ENCODE results near the gene MGAT5B.
"Not testable (repeated sequence)": the region's sequence is repeated elsewhere in the genome, so short reads cannot be mapped to it uniquely, and the experiment has no call there.

MGAT5B gene

DNA sequence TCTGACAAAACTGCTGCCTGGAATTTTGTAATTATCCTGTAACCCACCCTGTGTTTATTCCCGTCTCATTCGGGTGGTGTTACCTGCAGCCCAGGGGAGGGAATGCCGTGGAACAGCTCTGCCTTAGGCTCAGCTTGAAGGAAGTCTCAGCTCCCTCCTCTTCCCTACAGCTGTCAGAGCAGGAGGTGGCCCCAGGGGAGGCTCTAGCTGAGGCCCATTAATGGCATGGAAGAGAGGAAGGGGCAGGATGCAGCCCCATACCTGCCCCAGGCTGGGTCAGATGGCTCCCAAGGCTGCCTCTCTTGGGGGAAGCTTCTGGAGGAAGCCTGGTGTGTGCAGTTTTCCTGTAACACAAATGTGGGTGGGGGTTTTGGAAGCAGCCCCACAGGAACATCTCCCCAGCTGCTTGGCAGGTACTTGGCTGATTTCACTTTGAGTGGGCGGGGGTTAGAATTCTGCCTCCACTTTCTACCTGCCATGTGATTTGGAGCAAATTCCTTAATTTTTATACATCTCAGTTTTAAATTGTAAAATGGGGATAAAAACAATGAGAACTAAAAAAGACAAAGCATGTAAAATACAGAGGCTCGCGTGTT is 103.9 kb downstream of the MGAT5B start:
- no peak for DNase-seq (ENCODE audit: insufficient read length, low spot score)
- no peak for FAIRE-seq
- TF ChIP-seq SPI1 (IDR thresholded peaks at IDR 0.05; ENCODE audit: low read depth, low read length) (no peak), POLR2A (IDR thresholded peaks at IDR 0.05; ENCODE audit: low read depth, low read length) (no peak), POU2F2 (IDR thresholded peaks at IDR 0.05; ENCODE audit: low read depth, low read length) (no peak), PAX5 (IDR thresholded peaks at IDR 0.05; ENCODE audit: insufficient read depth, low read length, severe bottlenecking) (no peak), TAF1 (IDR thresholded peaks at IDR 0.05; ENCODE audit: low read depth, low read length) (no peak), POLR2AphosphoS5 (IDR thresholded peaks at IDR 0.05; ENCODE audit: low read depth, low read length) (no peak)

DNA sequence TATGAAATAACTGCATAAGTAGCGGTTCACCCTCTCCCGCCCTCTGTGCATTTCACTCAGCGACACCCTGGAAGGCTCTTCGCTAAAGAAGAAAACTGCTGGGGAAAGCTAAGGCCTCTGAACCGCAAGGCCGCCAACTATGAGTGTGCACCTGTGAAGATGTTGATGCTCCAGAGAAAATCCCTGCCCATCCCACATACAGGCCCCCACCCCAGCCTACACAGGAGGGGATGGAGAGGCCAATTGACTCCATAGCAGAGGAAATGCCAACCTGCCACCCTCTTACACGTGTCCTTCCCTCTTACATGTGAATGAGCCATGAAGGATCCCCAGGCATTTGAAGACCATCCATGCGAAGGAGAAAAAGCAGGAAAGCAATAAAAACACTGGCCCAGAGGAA is 104.8 kb downstream of the MGAT5B start:
- TF ChIP-seq POLR2A (IDR thresholded peaks at IDR 0.05; ENCODE audit: low read depth, low read length) (no peak), POU2F2 (IDR thresholded peaks at IDR 0.05; ENCODE audit: low read depth, low read length) (no peak), POLR2AphosphoS5 (IDR thresholded peaks at IDR 0.05; ENCODE audit: low read depth, low read length) (no peak), SPI1 (IDR thresholded peaks at IDR 0.05; ENCODE audit: low read depth, low read length) (no peak), TAF1 (IDR thresholded peaks at IDR 0.05; ENCODE audit: low read depth, low read length) (no peak), PAX5 (IDR thresholded peaks at IDR 0.05; ENCODE audit: insufficient read depth, low read length, severe bottlenecking) (no peak)
- DNase-seq (ENCODE audit: insufficient read length, low spot score) (no peak), FAIRE-seq (no peak)

DNA sequence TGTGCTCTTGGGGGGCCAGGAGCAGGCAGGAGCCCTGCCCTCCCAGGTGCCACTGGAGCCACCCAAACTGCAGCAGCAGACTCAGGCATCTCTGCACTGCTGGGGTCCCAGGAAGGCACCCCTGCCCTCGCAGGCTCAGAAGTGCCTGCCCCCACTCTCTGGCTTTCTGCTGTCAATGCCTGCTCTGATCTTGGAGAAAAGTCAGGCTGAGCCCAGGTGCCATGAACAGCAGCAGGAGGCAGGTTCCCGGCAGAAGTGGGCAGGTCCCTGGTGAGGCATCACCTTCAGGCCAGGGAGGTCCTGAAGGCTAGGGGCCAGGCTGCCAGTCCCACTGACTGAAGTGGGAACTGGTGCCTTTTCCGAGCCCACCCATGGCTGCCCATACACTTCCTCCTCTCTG is 106.5 kb downstream of the MGAT5B start:
- DNase-seq (ENCODE audit: insufficient read length, low spot score) (no peak), FAIRE-seq (no peak)
- no peak for TF ChIP-seq TAF1 (IDR thresholded peaks at IDR 0.05; ENCODE audit: low read depth, low read length)
- TF ChIP-seq SPI1 (IDR thresholded peaks at IDR 0.05; ENCODE audit: low read depth, low read length) = no peak
- TF ChIP-seq POLR2A (IDR thresholded peaks at IDR 0.05; ENCODE audit: low read depth, low read length) = no peak
- TF ChIP-seq POU2F2 (IDR thresholded peaks at IDR 0.05; ENCODE audit: low read depth, low read length) = no peak
- TF ChIP-seq POLR2AphosphoS5 (IDR thresholded peaks at IDR 0.05; ENCODE audit: low read depth, low read length) = no peak
- no peak for TF ChIP-seq PAX5 (IDR thresholded peaks at IDR 0.05; ENCODE audit: insufficient read depth, low read length, severe bottlenecking)

DNA sequence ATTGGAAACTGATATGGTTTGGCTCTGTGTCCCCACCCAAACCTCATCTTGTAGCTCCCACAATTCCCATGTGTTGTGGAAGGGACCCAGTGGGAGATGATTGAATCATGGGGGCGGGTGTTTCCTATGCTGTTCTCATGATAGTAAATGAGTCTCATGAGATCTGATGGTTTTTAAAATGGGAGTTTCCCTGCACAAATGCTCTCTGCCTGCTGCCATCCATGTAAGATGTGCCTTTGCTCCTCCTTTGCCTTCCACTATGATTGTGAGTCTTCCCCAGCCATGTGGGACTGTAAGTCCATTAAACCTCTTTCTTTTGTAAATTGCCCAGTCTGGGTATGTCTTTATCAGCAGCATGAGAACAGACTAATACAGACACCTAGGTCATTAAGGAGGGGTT is 109.8 kb downstream of the MGAT5B start:
- FAIRE-seq; DNase-seq (ENCODE audit: insufficient read length, low spot score): not testable (repeated sequence)

DNA sequence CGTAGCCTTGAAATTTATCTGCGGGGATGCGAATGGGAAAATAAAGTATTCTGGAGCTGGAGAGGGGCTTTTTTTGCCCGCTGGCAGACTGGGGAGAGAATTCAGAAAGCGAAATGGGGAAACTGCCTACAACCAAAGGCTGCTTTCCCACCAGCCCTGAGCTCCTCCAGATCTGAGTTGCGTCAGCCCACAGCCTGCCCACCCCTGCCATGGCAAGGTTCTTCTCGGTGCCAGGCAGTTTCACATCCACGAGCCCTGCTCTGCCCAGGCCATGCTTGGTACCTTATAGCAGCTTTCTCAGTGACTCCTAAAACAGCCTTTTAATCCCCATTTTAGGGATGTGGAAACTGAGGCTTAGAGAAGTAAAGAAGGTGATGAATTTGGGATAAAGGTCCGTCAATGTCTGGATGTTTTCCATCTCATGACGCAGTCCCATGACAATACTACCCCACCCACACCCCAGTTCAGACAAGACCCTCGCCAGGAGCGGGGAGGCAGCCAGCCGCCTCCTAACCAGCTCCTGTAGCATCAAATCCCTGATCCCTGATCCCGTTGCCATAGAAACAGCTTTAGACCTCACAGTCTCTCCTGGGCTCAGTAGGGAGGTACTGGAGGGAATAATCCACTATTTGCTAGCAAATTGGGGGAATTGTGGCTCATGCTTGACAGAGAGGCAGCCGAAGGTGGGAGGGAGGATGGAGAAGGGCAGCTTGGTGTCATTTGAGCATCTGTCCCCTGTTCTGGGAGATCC is 113.5 kb downstream of the MGAT5B start:
- DNase-seq (ENCODE audit: insufficient read length, low spot score) (no peak), FAIRE-seq (no peak)
- no peak for TF ChIP-seq POLR2AphosphoS5 (IDR thresholded peaks at IDR 0.05; ENCODE audit: low read depth, low read length)
- no peak for TF ChIP-seq SPI1 (IDR thresholded peaks at IDR 0.05; ENCODE audit: low read depth, low read length)
- TF ChIP-seq PAX5 (IDR thresholded peaks at IDR 0.05; ENCODE audit: insufficient read depth, low read length, severe bottlenecking) = no peak
- no peak for TF ChIP-seq TAF1 (IDR thresholded peaks at IDR 0.05; ENCODE audit: low read depth, low read length)
- TF ChIP-seq POLR2A (IDR thresholded peaks at IDR 0.05; ENCODE audit: low read depth, low read length) = no peak
- TF ChIP-seq POU2F2 (IDR thresholded peaks at IDR 0.05; ENCODE audit: low read depth, low read length) = no peak

DNA sequence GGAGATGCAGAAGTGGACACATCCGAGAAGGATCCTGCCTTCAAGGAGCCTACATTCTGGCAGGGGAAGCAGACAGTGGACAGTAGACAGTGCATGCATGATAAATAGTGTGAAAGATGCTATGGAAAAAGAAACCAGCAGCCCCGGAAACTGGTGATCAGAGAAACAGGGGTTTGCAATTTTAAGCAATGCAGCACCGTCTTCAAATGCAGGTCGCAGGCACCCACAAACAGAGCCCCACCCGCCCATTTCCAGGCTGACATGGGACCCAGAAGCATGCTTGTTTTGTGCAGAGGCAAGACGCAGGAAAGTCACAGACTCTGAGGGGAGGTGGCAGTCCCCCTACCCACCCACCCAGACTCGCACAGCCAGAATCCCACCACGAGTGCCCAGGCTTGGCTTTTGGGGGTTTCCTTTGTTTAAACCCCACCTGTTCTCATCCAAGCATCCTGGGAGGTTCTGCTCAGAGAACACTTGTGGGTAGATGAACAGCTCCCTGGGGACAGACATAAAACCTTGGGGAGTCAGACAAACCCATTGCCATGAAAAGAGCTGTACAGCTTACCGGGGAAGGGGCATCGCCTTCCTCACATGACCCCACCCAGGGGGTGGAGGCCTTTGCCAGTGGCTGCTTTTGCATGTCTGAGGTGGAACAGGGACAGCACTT is 114.3 kb downstream of the MGAT5B start:
- TF ChIP-seq TAF1 (IDR thresholded peaks at IDR 0.05; ENCODE audit: low read depth, low read length) (no peak), SPI1 (IDR thresholded peaks at IDR 0.05; ENCODE audit: low read depth, low read length) (no peak), POLR2A (IDR thresholded peaks at IDR 0.05; ENCODE audit: low read depth, low read length) (no peak), PAX5 (IDR thresholded peaks at IDR 0.05; ENCODE audit: insufficient read depth, low read length, severe bottlenecking) (no peak), POU2F2 (IDR thresholded peaks at IDR 0.05; ENCODE audit: low read depth, low read length) (no peak), POLR2AphosphoS5 (IDR thresholded peaks at IDR 0.05; ENCODE audit: low read depth, low read length) (no peak)
- FAIRE-seq = no peak

DNA sequence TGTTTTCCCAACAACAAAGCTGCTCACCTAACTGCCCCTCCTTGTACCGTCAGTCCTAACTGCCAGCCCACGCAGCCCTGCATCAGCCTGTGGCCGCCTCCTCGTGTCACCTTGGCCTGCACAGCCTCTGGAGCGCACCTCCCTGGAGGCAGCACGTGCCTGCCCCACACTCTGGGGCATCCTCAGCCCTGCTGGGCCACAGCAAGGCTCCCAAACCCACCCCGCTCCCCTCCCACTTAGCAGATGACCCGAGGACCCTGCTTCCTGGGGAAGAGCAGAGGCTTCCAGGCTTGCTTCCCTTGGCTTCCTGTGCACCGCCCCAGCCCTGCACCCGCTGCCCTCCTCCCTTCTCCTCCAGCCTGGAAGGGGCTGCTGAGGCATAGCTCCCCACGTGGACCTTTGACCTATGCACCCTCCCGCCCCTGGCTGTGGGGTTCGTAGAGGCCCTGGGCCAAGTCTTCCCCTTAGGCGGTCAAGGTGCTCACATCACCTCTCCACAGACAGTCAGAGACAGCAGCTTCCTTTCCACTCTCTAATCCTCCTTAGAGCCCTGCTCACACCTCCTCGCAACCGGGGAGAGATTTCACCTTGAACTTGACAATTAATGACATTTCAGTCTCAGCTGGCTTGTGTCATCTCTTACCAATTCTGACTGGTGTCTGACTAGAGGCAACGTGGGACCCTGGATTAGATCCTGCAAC is 115.0 kb downstream of the MGAT5B start:
- TF ChIP-seq SPI1 (IDR thresholded peaks at IDR 0.05; ENCODE audit: low read depth, low read length) (no peak), TAF1 (IDR thresholded peaks at IDR 0.05; ENCODE audit: low read depth, low read length) (no peak), PAX5 (IDR thresholded peaks at IDR 0.05; ENCODE audit: insufficient read depth, low read length, severe bottlenecking) (no peak), POU2F2 (IDR thresholded peaks at IDR 0.05; ENCODE audit: low read depth, low read length) (no peak), POLR2A (IDR thresholded peaks at IDR 0.05; ENCODE audit: low read depth, low read length) (no peak), POLR2AphosphoS5 (IDR thresholded peaks at IDR 0.05; ENCODE audit: low read depth, low read length) (no peak)
- peak; percentile 38 for FAIRE-seq
- no peak for DNase-seq (ENCODE audit: insufficient read length, low spot score)

More for the DNA sequence above, 114.3 kb downstream of the MGAT5B start:
- no peak for DNase-seq (ENCODE audit: insufficient read length, low spot score)

DNA sequence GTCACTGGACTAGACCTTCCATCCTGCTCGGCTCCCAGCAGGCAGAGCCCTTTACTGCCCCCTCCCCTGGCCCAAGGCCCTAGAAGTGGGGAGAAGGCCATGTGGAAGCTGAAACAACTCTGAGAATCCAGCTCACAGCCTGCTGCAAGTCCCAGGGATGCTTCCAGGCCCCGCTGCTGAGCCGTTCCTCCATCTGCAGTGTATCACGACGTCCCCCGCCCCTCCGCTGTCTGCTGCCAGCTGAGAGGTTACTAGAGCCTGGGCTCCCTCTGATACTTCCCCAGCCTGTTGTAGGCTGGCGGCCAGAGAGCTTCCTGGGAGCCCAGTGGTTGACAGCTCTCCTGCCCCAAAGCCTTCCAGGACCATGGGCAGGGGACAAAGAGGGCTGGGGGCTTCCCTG is 118.2 kb downstream of the MGAT5B start:
- TF ChIP-seq PAX5 (IDR thresholded peaks at IDR 0.05; ENCODE audit: insufficient read depth, low read length, severe bottlenecking) (no peak), POLR2A (IDR thresholded peaks at IDR 0.05; ENCODE audit: low read depth, low read length) (no peak), POLR2AphosphoS5 (IDR thresholded peaks at IDR 0.05; ENCODE audit: low read depth, low read length) (no peak), SPI1 (IDR thresholded peaks at IDR 0.05; ENCODE audit: low read depth, low read length) (no peak)
- DNase-seq (ENCODE audit: insufficient read length, low spot score) (no peak), FAIRE-seq (no peak)

DNA sequence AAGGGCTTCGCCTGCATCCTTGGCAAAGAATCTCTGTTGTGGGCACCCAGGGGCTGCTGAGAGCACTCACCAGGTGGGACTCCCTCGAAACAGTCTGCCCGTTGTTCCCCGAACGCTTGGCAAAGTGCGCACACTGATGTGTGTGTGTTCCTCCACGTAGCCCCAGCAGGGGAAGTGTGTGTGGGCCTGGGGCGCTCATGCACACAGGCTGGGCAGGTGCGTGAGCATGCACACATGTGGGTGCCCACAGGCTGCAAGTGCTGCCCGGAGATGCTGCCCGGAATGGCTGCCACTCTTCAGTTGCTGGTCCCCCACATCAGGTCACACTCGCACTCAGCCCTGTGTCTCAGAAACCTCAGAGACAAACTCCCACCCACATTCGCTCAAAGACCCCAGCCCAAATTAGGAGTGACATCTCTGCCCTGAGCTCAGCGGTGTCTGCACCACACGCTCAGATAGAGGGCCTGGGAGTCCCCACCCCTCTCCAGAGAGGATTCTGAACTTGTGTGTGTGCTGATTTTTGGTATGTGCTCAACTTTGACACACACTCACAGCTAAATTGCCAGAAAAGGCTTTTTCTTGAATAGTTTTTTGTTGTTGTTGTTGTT is 119.4 kb downstream of the MGAT5B start:
- no peak for FAIRE-seq
- no peak for DNase-seq (ENCODE audit: insufficient read length, low spot score)
- TF ChIP-seq POU2F2 (IDR thresholded peaks at IDR 0.05; ENCODE audit: low read depth, low read length) (no peak), SPI1 (IDR thresholded peaks at IDR 0.05; ENCODE audit: low read depth, low read length) (no peak), POLR2A (IDR thresholded peaks at IDR 0.05; ENCODE audit: low read depth, low read length) (no peak), TAF1 (IDR thresholded peaks at IDR 0.05; ENCODE audit: low read depth, low read length) (no peak), PAX5 (IDR thresholded peaks at IDR 0.05; ENCODE audit: insufficient read depth, low read length, severe bottlenecking) (no peak), POLR2AphosphoS5 (IDR thresholded peaks at IDR 0.05; ENCODE audit: low read depth, low read length) (no peak)

Data from GM12891 (cell line).